ENCODE data around the gene SYVN1. TPM values are rescaled to one million over a fixed set of nuclear protein-coding genes. Genes with fewer than 3 reads are reported as not detected.

SYVN1 gene
- total and polyA plus RNA-seq, 2 donors (not counting 1 experiment from before 2014, with no cell fraction given) = 187 to 282 TPM

DNA sequence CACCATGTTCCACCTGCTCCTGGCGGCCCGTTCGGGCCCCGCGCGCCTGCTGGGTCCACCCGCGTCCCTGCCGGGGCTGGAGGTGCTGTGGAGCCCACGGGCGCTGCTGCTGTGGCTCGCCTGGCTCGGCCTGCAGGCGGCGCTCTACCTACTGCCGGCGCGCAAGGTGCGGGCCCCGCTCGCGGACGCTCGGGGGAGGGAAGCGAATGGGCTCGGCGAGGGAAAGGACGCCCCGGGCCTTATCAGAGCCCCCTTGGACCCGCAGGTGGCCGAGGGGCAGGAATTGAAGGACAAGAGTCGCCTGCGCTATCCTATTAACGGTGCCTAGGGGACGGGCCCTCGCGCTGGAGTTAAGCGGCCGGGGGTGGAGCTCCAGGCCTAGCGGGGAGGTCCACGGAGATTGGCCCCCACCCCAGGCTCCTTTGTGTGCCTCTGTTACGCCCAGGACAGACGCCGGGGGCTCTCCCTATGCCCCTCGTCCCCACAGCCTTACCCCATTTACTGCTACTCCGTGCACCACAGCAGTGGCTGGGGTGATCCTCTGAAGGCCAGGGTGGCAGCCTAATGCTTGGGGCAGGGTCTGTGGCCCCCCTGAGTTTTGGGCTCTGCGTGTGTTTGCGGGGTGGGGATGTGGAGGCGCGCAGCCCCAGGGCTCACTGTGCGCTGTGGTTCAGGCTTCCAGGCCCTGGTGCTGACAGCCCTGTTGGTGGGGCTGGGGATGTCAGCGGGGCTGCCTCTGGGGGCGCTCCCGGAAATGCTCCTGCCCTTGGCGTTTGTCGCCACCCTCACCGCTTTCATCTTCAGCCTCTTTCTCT is 21.6 kb downstream of the SYVN1 start:
- Mint-ChIP-seq H3K27me3 (no peaks in the 10 kb centered on the region), H3K4me3 (peak overlapping the region; percentile 89), H3K27ac (peak overlapping the region; percentile 81), H3K4me1 (peaks cover 57% of the 10 kb centered on the region), H3K9me3 (ENCODE audit: insufficient read depth) (no peaks in the 10 kb centered on the region)
- H3K4me2 ChIP-seq (replicated peaks; ENCODE audit: low read depth, low read length, poor library complexity, severe bottlenecking) = peak overlapping the region; percentile 99
- peak; percentile 86 for DNase-seq
- TF ChIP-seq, protein P1, sequence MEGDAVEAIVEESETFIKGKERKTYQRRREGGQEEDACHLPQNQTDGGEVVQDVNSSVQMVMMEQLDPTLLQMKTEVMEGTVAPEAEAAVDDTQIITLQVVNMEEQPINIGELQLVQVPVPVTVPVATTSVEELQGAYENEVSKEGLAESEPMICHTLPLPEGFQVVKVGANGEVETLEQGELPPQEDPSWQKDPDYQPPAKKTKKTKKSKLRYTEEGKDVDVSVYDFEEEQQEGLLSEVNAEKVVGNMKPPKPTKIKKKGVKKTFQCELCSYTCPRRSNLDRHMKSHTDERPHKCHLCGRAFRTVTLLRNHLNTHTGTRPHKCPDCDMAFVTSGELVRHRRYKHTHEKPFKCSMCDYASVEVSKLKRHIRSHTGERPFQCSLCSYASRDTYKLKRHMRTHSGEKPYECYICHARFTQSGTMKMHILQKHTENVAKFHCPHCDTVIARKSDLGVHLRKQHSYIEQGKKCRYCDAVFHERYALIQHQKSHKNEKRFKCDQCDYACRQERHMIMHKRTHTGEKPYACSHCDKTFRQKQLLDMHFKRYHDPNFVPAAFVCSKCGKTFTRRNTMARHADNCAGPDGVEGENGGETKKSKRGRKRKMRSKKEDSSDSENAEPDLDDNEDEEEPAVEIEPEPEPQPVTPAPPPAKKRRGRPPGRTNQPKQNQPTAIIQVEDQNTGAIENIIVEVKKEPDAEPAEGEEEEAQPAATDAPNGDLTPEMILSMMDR (IDR thresholded peaks at IDR 0.05) = peak; percentile 90
- TF ChIP-seq EZH2 (IDR thresholded peaks at IDR 0.05; ENCODE audit: borderline replicate concordance, insufficient read depth, low read depth, low read length, poor library complexity, severe bottlenecking) = no peak
- H3K36me3 ChIP-seq (replicated peaks in 1 of 2; ENCODE audit: control extremely low read depth in 1 of 2, control insufficient read depth in 1 of 2, extremely low read depth in 1 of 2, insufficient read depth in 2 of 2, low read length in 1 of 2) = peaks cover 0 to 31% of the 10 kb centered on the region in 2 experiments
- peaks cover 48% of the 10 kb centered on the region for H4K20me1 ChIP-seq (ENCODE audit: control insufficient read depth, insufficient read depth, low read length, poor library complexity, severe bottlenecking)
- ChIA-PET CTCF (interaction anchor here (0.6 to 7.7 kb wide), 18 partner anchors 9 to 265 kb away, joined by 3 to 118 read pairs (median 4); partner anchors contain the start of genes ARL2, CAPN1, FAU and MRPL49), POLR2A (interaction anchor here (0.6 to 3.6 kb wide), 12 partner anchors 9 to 1176 kb away, joined by 3 to 27 read pairs (median 7); partner anchors contain the start of genes ARL2, CAPN1, DPF2 and FAU)
- peak overlapping the region; percentile 80 for H3K9ac ChIP-seq (ENCODE audit: low read length)
- intact Hi-C loops (cut with micrococcal nuclease) = loop anchor here (1.0 to 10.0 kb wide), 5 partner anchors 16 to 502 kb away; partner anchors contain the start of genes ATG2A, MAP3K11, PCNX3 and POLA2
- under 1% methylated on average over 55 of the region's 57 CpGs for whole genome bisulfite sequencing (ENCODE audit: insufficient coverage)
- H3K4me1 ChIP-seq (ENCODE audit: control insufficient read depth in 2 of 2, insufficient read depth in 2 of 2, low read length in 2 of 2) = peaks cover 30 to 53% of the 10 kb centered on the region in 2 donors
- no peaks in the 10 kb centered on the region for H3K27me3 ChIP-seq (replicated peaks in 1 of 4; ENCODE audit: control extremely low read depth in 1 of 4, control insufficient read depth in 3 of 4, insufficient read depth in 4 of 4, low read length in 3 of 4)
- peak; percentile 44 for ATAC-seq (ENCODE audit: low read depth)
- peaks cover 49% of the 10 kb centered on the region for H3K79me2 ChIP-seq (ENCODE audit: control insufficient read depth, insufficient read depth, low read length)
- H2AFZ ChIP-seq (ENCODE audit: insufficient read depth, low read depth, low read length, poor library complexity, severe bottlenecking) = peak overlapping the region; percentile 64
- H3K27ac ChIP-seq (ENCODE audit: low read length in 2 of 2) = peak overlapping the region; percentile 44 to 48
- H3K9me3 ChIP-seq (ENCODE audit: control extremely low read depth in 1 of 3, control insufficient read depth in 2 of 3, insufficient read depth in 1 of 3, low read length in 2 of 3) = no peaks in the 10 kb centered on the region
- H3K4me3 ChIP-seq (ENCODE audit: control extremely low read depth in 1 of 5, extremely low read depth in 1 of 5, insufficient read depth in 1 of 5, low read depth in 2 of 5, low read length in 4 of 5) = peak overlapping the region in 4 of 5 experiments; percentile 58 to 92 (median 72)
